PC-9 (cell line): ENCODE measurements around the gene SLC35F3. TPM values are rescaled to one million over a fixed set of nuclear protein-coding genes. Genes with fewer than 3 reads are reported as not detected.

Experiments used
- BruUV-seq: library from RNA; stranded (reverse); fragments of 400-500 nt; replicated peaks from 2 replicates; lab custom pipeline; 2021; lab: Mats Ljungman, UMichigan
- CTCF ChIA-PET: fragments of 300-600 bp; sonication (Branson Sonifier 250); formaldehyde crosslinking; loops from one replicate; lab custom pipeline; 2022; ENCODE audit warnings: antibody characterized with exemption; lab: Charles Lee
- POLR2A ChIA-PET: fragments of 300-600 bp; sonication (Branson Sonifier 250); formaldehyde crosslinking; loops from one replicate; lab custom pipeline; 2022; ENCODE audit warnings: antibody characterized with exemption; ENCODE audit not compliant: unreplicated experiment; lab: Charles Lee
- DNase-seq, 2 experiments: peaks; one replicate each; pipeline versions ENCODE4 v3.0.0 to v3.0.0-alpha.2; 2015 to 2022; ENCODE audit warnings: mixed read lengths in 1 of 2
- H2AFZ ChIP-seq: fragments of 200-600 bp; sonication (generic); 2 replicates; pipeline ENCODE4 v1.8.1; 2017; ENCODE audit warnings: antibody characterized with exemption
- H3F3A ChIP-seq: fragments of 200-600 bp; sonication (generic); 2 replicates; pipeline ENCODE4 v1.8.1; 2017; ENCODE audit warnings: antibody characterized with exemption, mild to moderate bottlenecking, low read depth; ENCODE audit not compliant: insufficient read depth
- H3K27ac ChIP-seq: fragments of 200-600 bp; sonication (generic); 2 replicates; pipeline ENCODE4 v1.6.1; 2016; ENCODE audit warnings: mixed run types
- H3K27me3 ChIP-seq: fragments of 200-600 bp; sonication (generic); 2 replicates; pipeline ENCODE4 v1.6.1; 2016; ENCODE audit warnings: low read depth, mixed run types; ENCODE audit not compliant: insufficient read depth
- H3K36me3 ChIP-seq: fragments of 200-600 bp; sonication (generic); 2 replicates; pipeline ENCODE4 v1.6.1; 2016; ENCODE audit warnings: low read depth, mixed run types
- H3K4me1 ChIP-seq: fragments of 200-600 bp; sonication (generic); replicated peaks from 2 replicates; pipeline ENCODE4 v1.6.1; 2016; ENCODE audit warnings: mixed run types; ENCODE audit not compliant: insufficient read depth
- H3K4me2 ChIP-seq: fragments of 200-600 bp; sonication (generic); 2 replicates; pipeline ENCODE4 v1.6.1; 2017; ENCODE audit warnings: mixed run types
- H3K4me3 ChIP-seq: fragments of 200-600 bp; sonication (generic); 2 replicates; pipeline ENCODE4 v1.6.1; 2016; ENCODE audit warnings: mixed run types
- H3K79me2 ChIP-seq: fragments of 200-600 bp; sonication (generic); 2 replicates; pipeline ENCODE4 v1.6.1; 2017; ENCODE audit warnings: low read depth, mixed run types
- H3K9me2 ChIP-seq: fragments of 200-600 bp; sonication (generic); 2 replicates; pipeline ENCODE4 v1.8.1; 2017; ENCODE audit warnings: mild to moderate bottlenecking; ENCODE audit not compliant: insufficient read depth
- H3K9me3 ChIP-seq: fragments of 200-600 bp; sonication (generic); 2 replicates; pipeline ENCODE4 v1.8.1; 2016; ENCODE audit warnings: low read depth; ENCODE audit not compliant: insufficient read depth
- H4K20me1 ChIP-seq: fragments of 200-600 bp; sonication (generic); 2 replicates; pipeline ENCODE4 v1.8.1; 2017; ENCODE audit not compliant: insufficient read depth
- EZH2 ChIP-seq: fragments of 200-600 bp; sonication (generic); IDR thresholded peaks from 2 replicates; pipeline ENCODE4 v1.8.0; 2017; ENCODE audit warnings: antibody characterized with exemption, low read depth
- intact Hi-C: fragments of 100-400 bp; cut with micrococcal nuclease; formaldehyde crosslinking; loops from one replicate; pipeline ENCODE4 v1.10.0; 2022; ENCODE audit not compliant: unreplicated experiment
- total RNA-seq: library from RNA; stranded (reverse); gene quantifications from 2 replicates; pipeline ENCODE4 v1.2.3, GENCODE V29; 2021
- TF ChIP-seq, protein P1 (sequence below): fragments of 200-600 bp; sonication (generic); conservative IDR thresholded peaks from 2 replicates; pipeline ENCODE4 v1.6.1; 2017; ENCODE audit warnings: mixed run types, antibody characterized with exemption, mild to moderate bottlenecking, moderate library complexity

Gene SLC35F3
- total RNA-seq, 1 experiment from 2014 or later: 6.1 TPM

DNA sequence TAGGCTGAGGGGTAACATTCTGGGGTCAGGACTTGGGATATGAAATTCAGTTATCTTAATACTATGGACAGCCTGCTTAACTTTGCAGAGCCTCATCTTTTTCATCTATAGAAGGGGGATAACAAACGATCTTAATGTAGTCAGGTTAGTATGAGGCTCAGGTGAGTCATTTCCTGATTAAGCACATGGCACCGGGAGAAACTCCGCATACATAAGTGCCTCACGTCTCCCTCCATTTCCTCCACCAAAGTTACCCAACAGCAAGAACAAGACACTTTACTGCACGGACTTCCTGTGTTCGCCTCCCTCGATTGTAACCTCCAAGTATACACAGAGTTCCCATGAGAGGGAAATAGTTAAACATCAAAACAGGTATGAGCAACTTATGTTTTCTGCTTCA lies 356.1 kb downstream of the SLC35F3 start:
- Histone ChIP-seq H4K20me1 (no peaks in the 10 kb centered on the region), H3K4me3 (no peak overlapping the region), H3K4me1 (peaks cover 10% of the 10 kb centered on the region), H3K4me2 (peak overlapping the region; percentile 43), H3F3A (no peaks in the 10 kb centered on the region), H3K36me3 (no peaks in the 10 kb centered on the region), H3K27me3 (no peaks in the 10 kb centered on the region), H2AFZ (peak overlapping the region; percentile 55; the same call in 1 of the 2 replicates), H3K9me3 (peaks cover 25% of the 10 kb centered on the region; the same call in 1 of the 2 replicates), H3K27ac (no peak overlapping the region), H3K79me2 (no peaks in the 10 kb centered on the region), H3K9me2 (no peaks in the 10 kb centered on the region)
- no TSS peak for BruUV-seq
- CTCF ChIA-PET: no interaction called here
- intact Hi-C loops: no loop called here
- POLR2A ChIA-PET: no interaction called here
- DNase-seq: peak; percentile 14 to 49
- TF ChIP-seq EZH2: no peak
- TF ChIP-seq, protein P1, sequence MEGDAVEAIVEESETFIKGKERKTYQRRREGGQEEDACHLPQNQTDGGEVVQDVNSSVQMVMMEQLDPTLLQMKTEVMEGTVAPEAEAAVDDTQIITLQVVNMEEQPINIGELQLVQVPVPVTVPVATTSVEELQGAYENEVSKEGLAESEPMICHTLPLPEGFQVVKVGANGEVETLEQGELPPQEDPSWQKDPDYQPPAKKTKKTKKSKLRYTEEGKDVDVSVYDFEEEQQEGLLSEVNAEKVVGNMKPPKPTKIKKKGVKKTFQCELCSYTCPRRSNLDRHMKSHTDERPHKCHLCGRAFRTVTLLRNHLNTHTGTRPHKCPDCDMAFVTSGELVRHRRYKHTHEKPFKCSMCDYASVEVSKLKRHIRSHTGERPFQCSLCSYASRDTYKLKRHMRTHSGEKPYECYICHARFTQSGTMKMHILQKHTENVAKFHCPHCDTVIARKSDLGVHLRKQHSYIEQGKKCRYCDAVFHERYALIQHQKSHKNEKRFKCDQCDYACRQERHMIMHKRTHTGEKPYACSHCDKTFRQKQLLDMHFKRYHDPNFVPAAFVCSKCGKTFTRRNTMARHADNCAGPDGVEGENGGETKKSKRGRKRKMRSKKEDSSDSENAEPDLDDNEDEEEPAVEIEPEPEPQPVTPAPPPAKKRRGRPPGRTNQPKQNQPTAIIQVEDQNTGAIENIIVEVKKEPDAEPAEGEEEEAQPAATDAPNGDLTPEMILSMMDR: no peak

DNA sequence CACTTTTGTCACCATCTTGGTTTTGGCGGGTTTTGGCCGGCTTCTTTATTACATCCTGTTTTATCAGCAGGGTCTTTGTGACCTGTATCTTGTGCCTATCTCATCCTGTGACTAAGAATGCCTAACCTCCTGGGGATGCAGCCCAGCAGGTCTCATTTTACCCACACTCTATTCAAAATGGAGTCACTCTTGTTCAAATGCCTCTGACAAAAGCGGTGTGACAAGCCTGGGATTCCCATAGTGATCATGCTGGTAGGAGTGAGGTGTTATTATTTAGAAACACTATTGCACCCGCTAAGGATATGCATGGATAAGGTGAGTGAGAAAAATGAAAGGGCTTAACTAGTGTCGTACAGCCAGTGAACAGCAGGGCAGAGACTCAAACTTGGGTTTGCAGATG lies 357.1 kb downstream of the SLC35F3 start:
- Histone ChIP-seq H3K9me2 (no peaks in the 10 kb centered on the region), H3K27me3 (no peaks in the 10 kb centered on the region), H3K27ac (no peak overlapping the region), H3K4me2 (no peak overlapping the region), H3K9me3 (peaks cover 23% of the 10 kb centered on the region; the same call in 1 of the 2 replicates), H3K79me2 (no peaks in the 10 kb centered on the region), H3F3A (no peaks in the 10 kb centered on the region), H4K20me1 (no peaks in the 10 kb centered on the region), H3K4me3 (no peak overlapping the region), H2AFZ (no peak overlapping the region), H3K4me1 (peaks cover 10% of the 10 kb centered on the region), H3K36me3 (no peaks in the 10 kb centered on the region)
- ChIA-PET CTCF (no interaction called here), POLR2A (no interaction called here)
- TF ChIP-seq EZH2: no peak
- TF ChIP-seq, protein P1: no peak
- no TSS peak for BruUV-seq
- intact Hi-C loops: no loop called here
- DNase-seq: no peak

- Histone ChIP-seq H3K9me3 (peaks cover 19% of the 10 kb centered on the region; the same call in 1 of the 2 replicates), H3F3A (no peaks in the 10 kb centered on the region), H4K20me1 (no peaks in the 10 kb centered on the region), H3K27ac (no peak overlapping the region), H3K4me3 (no peak overlapping the region), H3K4me2 (no peak overlapping the region), H3K27me3 (no peaks in the 10 kb centered on the region), H3K36me3 (no peaks in the 10 kb centered on the region), H3K9me2 (no peaks in the 10 kb centered on the region), H3K79me2 (no peaks in the 10 kb centered on the region), H2AFZ (no peak overlapping the region), H3K4me1 (peaks cover 10% of the 10 kb centered on the region)
- TF ChIP-seq, protein P1: no peak
- TF ChIP-seq EZH2: no peak
- DNase-seq: no peak
- intact Hi-C loops: no loop called here
- ChIA-PET CTCF (interaction anchor here (0.5 kb wide), 1 partner anchor 40 kb away, joined by 3 read pairs; no protein-coding TSS in a partner anchor), POLR2A (no interaction called here)
- no TSS peak for BruUV-seq
Observed at GRCh38 chr1:234262007-234262753, 357.7 kb downstream of the SLC35F3 start.
